Amniotic epithelial cell (primary cell): ENCODE results near the gene TMEM109.

Experiments
- DNase-seq: peaks from one replicate; pipeline ENCODE4 v3.0.0-alpha.2; 2010; ENCODE audit warnings: low read depth

Gene TMEM109

DNA sequence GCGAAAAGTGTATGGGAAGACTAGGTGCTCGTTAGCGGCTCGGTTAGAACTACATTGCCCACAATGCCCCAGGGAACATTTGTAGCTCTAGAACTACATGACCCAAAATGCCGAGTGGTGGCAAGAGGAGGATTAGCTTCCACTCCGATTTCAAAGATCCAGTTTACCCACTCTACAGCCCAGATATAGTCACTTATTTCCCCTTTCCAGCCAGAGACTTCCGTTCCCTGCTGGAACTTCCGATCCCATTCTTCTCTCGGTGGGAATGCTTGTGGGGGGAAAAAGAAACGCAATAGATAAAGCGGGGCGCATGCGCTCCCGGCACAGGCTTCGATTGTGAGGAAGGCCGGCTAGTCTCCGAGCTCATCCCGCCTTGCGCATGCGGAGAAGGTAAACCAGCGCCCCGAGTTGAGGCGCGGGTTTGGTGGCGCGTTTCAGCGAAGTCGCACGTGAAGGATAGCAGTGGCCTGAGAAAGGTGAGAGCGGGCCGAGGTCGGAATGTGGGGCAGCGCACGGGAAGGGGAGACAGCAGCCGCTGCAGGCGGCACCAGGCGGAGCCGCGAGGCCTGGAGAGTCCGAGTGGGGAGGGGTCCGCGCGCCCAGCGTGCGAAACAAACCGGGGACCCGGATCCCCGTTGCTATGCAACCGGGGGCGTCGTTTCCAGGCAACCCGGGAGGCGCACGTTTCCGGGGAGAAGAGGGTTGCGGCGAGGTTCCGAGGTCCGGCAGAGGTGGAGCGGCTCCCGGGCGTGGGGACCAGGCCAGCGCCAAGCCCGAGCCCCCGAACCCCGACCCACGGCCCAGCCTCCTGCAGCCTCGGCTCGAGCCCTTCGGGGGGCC is at the start of gene TMEM109:
TMEM109 (plus strand) TSS at position 366 of the 840 bp plus-strand sequence. CDS start 5,536 bp downstream, outside the sequence.
- DNase-seq: peak; percentile 86

GRCh38 chr11:60864856-60865513 is 49.0 kb upstream of the TMEM109 start:
- no peak for DNase-seq

DNA sequence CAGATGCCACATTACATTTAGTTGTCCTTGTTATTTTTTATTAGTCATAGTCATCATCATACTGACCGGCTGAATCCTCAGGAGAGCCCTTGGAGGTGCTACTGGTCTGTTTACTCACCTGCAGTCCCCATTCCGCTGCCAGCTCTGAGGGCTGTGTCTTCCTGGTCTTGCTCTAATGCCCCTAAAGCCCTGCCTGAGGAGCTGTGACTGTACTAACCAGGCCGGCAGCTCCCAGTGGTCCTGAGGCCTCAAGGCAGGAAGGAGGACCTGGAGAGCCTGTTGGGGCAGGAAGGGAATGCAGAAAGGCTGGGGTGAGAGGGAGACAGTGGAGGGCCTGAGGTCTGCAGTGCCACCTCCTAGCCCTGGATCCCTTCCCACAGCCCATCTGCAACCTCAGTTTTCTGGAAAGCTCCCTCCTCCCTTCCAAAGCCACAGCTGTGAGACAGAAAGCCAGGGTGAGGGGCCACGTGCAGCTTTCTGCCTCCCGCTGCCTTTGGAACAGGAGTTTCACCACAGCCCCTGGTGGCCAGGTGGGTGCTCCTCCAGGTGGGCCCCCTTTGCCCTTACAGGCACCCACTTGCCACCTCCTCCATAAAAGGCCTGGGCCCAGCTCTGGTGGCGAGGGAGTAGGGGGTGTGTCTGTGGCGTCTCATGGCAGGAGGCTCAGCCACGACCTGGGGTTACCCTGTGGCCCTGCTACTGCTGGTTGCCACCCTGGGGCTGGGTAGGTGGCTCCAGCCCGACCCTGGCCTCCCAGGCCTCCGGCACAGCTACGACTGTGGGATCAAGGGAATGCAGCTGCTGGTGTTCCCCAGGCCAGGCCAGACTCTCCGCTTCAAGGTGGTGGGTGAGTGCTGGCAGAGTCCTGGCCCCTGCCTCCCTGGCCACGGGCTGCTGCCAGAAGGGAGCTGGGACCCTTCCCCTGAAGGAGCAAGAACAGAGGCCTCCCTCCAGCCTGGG is 46.8 kb upstream of the TMEM109 start, which contains the start of gene ZP1:
ZP1 (plus strand) TSS at position 632 of the 960 bp plus-strand sequence; CDS start at position 652, 20 bp downstream.
- no peak for DNase-seq

- no peak for DNase-seq
Observed at GRCh38 chr11:60867871-60868681, 45.9 kb upstream of the TMEM109 start.

DNA sequence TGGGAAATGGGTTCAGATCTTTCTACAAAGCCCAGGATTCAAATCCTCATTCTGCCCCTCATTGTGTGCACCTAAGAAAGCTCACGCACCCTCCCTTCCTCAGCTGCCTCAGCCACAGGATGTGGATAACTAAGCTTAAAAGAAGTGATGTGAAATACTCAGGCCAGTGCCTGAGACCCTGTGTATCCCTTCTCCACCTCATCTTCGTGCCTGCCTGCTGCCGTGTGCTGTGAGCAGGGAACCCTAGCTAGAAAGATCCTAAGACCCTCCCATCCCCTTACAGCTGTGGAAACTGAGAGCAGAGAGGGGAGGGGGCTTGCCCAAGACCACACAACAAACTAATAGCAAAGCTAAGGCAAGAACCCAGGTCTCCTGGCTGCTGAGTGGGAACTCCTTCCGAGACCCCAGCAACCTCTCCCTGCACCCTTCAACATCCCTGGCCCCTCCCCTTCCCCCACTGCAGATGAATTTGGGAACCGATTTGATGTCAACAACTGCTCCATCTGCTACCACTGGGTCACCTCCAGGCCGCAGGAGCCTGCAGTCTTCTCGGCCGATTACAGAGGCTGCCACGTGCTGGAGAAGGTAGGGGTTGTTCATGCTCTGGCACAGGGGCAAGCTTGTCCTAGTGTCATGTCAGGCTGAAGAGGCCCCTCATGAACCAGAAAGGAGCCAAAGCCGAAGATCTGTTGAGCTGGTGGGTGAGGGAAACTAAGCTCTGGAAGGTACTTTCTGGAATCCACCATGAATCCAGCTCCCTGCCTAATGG is 45.1 kb upstream of the TMEM109 start:
- DNase-seq: no peak

DNA sequence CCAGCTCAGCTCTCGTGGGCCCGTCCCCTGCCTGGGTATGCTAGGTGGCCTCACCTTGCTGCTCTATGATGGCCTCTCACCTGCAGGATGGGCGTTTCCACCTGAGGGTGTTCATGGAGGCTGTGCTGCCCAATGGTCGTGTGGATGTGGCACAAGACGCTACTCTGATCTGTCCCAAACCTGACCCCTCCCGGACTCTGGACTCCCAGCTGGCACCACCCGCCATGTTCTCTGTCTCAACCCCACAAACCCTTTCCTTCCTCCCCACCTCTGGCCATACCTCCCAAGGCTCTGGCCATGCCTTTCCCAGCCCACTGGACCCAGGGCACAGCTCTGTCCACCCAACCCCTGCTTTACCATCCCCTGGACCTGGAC is 44.5 kb upstream of the TMEM109 start:
- no peak for DNase-seq

DNA sequence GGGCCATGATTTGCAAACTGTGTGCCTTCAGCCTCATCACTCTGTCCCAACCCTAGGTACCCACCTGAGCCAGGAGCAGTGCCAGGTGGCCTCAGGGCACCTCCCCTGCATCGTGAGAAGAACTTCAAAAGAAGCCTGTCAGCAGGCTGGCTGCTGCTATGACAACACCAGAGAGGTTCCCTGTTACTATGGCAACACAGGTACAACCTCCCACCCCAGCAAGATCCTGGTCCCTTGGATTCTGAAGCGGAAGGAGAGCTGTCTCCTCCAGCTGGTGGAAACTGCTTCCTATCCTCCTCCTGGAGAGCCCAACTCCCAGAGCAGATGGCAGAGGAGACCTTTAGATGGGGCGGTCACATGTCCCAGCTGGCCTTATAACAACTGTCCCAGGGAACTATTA is 43.7 kb upstream of the TMEM109 start:
- no peak for DNase-seq

- no peak for DNase-seq
Observed at GRCh38 chr11:60870733-60871377, 43.1 kb upstream of the TMEM109 start.

- DNase-seq: peak; percentile 35
Observed at GRCh38 chr11:60871378-60872061, 42.4 kb upstream of the TMEM109 start.

GRCh38 chr11:60872124-60872960 is 41.6 kb upstream of the TMEM109 start:
- DNase-seq: peak; percentile 88

- peak; percentile 95 for DNase-seq
Observed at GRCh38 chr11:60872961-60873524, 40.9 kb upstream of the TMEM109 start.

DNA sequence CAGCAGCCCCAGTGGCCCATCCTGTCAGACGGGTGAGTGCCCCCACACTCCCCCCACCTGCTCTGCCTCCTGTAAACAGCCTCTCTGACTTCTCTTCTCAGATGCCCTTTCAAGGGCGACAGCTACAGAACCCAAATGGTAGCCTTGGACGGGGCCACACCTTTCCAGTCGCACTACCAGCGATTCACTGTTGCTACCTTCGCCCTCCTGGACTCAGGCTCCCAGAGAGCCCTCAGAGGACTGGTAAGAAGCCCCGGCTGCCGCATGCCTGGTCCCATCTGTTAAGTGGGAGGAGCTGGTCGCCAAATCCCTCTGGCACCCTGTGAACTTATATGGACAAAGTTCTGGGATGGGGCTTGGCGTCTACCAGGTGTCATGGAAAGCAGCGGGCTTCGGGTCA is 40.4 kb upstream of the TMEM109 start:
- no peak for DNase-seq

DNA sequence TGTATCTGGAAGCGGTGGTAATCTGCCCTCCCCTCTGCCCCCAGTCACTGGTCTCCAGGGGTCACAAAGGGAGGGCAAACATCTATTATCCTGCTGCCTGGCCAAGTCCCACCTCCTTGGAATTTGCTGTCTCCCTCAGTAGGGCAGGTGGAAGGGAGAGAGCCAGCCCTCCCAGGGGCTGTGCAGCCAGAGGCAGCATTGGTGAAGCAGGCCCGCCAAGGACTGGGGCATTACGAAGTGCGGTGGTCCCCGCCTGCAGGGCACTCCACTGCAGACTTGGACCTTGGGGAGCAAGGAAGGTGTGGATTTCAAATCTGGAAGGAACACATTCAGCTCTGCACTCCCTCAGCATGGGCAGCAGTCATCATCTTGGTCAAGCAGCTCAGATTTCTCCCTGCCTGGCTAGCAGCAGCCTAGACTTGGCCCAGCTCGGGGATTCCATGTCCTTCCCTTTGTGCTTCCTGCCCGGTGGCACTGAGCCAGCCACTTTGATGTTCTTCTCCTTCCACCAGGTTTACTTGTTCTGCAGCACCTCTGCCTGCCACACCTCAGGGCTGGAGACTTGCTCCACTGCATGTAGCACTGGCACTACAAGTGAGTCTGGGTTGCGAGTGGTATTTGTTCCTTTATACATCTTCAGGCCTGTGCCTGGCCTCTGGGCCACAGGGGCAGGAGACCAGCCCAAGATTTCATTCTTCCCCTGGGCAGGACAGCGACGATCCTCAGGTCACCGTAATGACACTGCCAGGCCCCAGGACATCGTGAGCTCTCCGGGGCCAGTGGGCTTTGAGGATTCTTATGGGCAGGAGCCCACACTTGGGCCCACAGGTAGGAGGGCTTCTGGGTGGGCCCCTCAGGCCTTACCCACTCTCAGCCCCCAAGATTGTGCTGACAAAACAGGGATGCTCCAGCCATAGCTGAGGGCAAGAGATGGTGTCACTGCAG is 39.3 kb upstream of the TMEM109 start:
- DNase-seq: no peak

- DNase-seq: no peak
Observed at GRCh38 chr11:60875366-60876167, 38.4 kb upstream of the TMEM109 start.

- DNase-seq: no peak
Observed at GRCh38 chr11:60876168-60876485, 37.8 kb upstream of the TMEM109 start.
